ENCODE data around the gene PRR36. TPM values are rescaled to one million over a fixed set of nuclear protein-coding genes. Genes with fewer than 3 reads are reported as not detected.
A peak's percentile ranks its signal among the peaks of the same experiment; 100 is the strongest.

The PRR36 gene
- total RNA-seq, 4 donors from 2014 or later, result not detected

GRCh38 chr19:7881910-7882309, 7.7 kb upstream of the PRR36 start:
- TF ChIP-seq POLR2A (IDR thresholded peaks at IDR 0.05) (no peak), CTCF (IDR thresholded peaks at IDR 0.05) (no peak)
- Histone ChIP-seq H3K4me1 (no peaks in the 10 kb centered on the region), H3K4me3 (no peak overlapping the region), H3K36me3 (no peaks in the 10 kb centered on the region), H3K9me3 (no peaks in the 10 kb centered on the region), H3K27ac (no peak overlapping the region), H3K27me3 (no peaks in the 10 kb centered on the region)
- no peak for DNase-seq

GRCh38 chr19:7879836-7880235, 5.6 kb upstream of the PRR36 start:
- peaks cover 0 to 2% of the 10 kb centered on the region in 2 donors for H3K27me3 ChIP-seq
- TF ChIP-seq POLR2A (IDR thresholded peaks at IDR 0.05) (no peak), CTCF (IDR thresholded peaks at IDR 0.05) (no peak)
- no peak for DNase-seq

GRCh38 chr19:7879111-7879807, 5.1 kb upstream of the PRR36 start:
- H3K9me3 ChIP-seq, result no peaks in the 10 kb centered on the region
- H3K4me3 ChIP-seq, result no peak overlapping the region
- peaks cover 0 to 6% (median 2%) of the 10 kb centered on the region in 4 donors for H3K4me1 ChIP-seq
- peaks cover 0 to 7% of the 10 kb centered on the region in 2 donors for H3K27me3 ChIP-seq
- peak in 1 of 3 donors; percentile 42 for DNase-seq
- H3K27ac ChIP-seq, result no peak overlapping the region
- TF ChIP-seq CTCF (IDR thresholded peaks at IDR 0.05), result no peak
- TF ChIP-seq POLR2A (IDR thresholded peaks at IDR 0.05), result no peak
- no peaks in the 10 kb centered on the region for H3K36me3 ChIP-seq

More at GRCh38 chr19:7879836-7880235, 5.6 kb upstream of the PRR36 start:
- Histone ChIP-seq H3K4me1 (no peaks in the 10 kb centered on the region), H3K27ac (no peak overlapping the region), H3K36me3 (no peaks in the 10 kb centered on the region), H3K4me3 (no peak overlapping the region), H3K9me3 (no peaks in the 10 kb centered on the region)

- Histone ChIP-seq H3K4me3 (no peak overlapping the region), H3K4me1 (peaks cover 0 to 16% (median 6%) of the 10 kb centered on the region in 4 donors), H3K9me3 (no peaks in the 10 kb centered on the region), H3K27ac (no peak overlapping the region), H3K36me3 (no peaks in the 10 kb centered on the region), H3K27me3 (peaks cover 0 to 26% of the 10 kb centered on the region in 2 donors)
- TF ChIP-seq CTCF (IDR thresholded peaks at IDR 0.05), result no peak
- TF ChIP-seq POLR2A (IDR thresholded peaks at IDR 0.05), result no peak
- no peak for DNase-seq
Measured at GRCh38 chr19:7877249-7877836, 3.2 kb upstream of the PRR36 start.

- Histone ChIP-seq H3K9me3 (no peaks in the 10 kb centered on the region), H3K27ac (no peak overlapping the region), H3K4me3 (peak overlapping the region in 1 of 4 donors; percentile 43), H3K27me3 (peaks cover 0 to 27% of the 10 kb centered on the region in 2 donors), H3K4me1 (peaks cover 0 to 34% (median 6%) of the 10 kb centered on the region in 4 donors), H3K36me3 (no peaks in the 10 kb centered on the region)
- no peak for DNase-seq
- TF ChIP-seq CTCF (IDR thresholded peaks at IDR 0.05), result no peak
- no peak for TF ChIP-seq POLR2A (IDR thresholded peaks at IDR 0.05)
Measured at GRCh38 chr19:7874897-7875273, 695 bp upstream of the PRR36 start.

All from Peyer's patch (tissue), 4 donors.